ENCODE results near the gene PHOX2B. TPM values are rescaled to one million over a fixed set of nuclear protein-coding genes. Genes with fewer than 3 reads are reported as not detected.

The PHOX2B gene
- total RNA-seq, 1 experiment from 2014 or later = not detected

GRCh38 chr4:41747230-41748055, 1.1 kb downstream of the PHOX2B start:
- ChIA-PET POLR2A (no interaction called here), RAD21 (ENCODE audit: low non-redundant PET in 1 of 2, low total read pairs in 2 of 2, uncharacterized antibody in 2 of 2, unreplicated experiment in 2 of 2) (no interaction called here), CTCF (interaction anchor here (1.2 kb wide), 1 partner anchor 489 kb away, joined by 3 read pairs; no protein-coding TSS in a partner anchor)
- Histone ChIP-seq H3K9me3 (ENCODE audit: control insufficient read depth in 1 of 2, insufficient read depth in 1 of 2, low read depth in 1 of 2, low read length in 2 of 2) (no peaks in the 10 kb centered on the region), H3K4me2 (ENCODE audit: low read length) (no peak overlapping the region), H3K27me3 (ENCODE audit: insufficient read depth, low read length) (peaks cover 17% of the 10 kb centered on the region), H3K9me2 (ENCODE audit: insufficient read depth) (no peaks in the 10 kb centered on the region), H2AFZ (ENCODE audit: low read depth, low read length, poor library complexity, severe bottlenecking) (no peak overlapping the region), H3K9ac (ENCODE audit: low read length) (no peak overlapping the region), H3K79me2 (ENCODE audit: insufficient read depth, low read length) (no peaks in the 10 kb centered on the region), H3K4me3 (replicated peaks in 1 of 2; ENCODE audit: low read depth in 1 of 2, low read length in 2 of 2) (no peak overlapping the region), H3K36me3 (ENCODE audit: control insufficient read depth in 1 of 2, insufficient read depth in 2 of 2, low read length in 2 of 2) (no peaks in the 10 kb centered on the region), H3K27ac (ENCODE audit: low read depth, low read length) (no peak overlapping the region), H4K20me1 (ENCODE audit: insufficient read depth) (no peaks in the 10 kb centered on the region), H3K4me1 (ENCODE audit: control insufficient read depth in 1 of 2, insufficient read depth in 2 of 2, low read length in 2 of 2) (no peaks in the 10 kb centered on the region)
- no TSS peak for BruUV-seq (replicated peaks)
- DNase-seq (ENCODE audit: low read depth, low spot score) = no peak
- ATAC-seq = no peak
- TF ChIP-seq, protein P1, sequence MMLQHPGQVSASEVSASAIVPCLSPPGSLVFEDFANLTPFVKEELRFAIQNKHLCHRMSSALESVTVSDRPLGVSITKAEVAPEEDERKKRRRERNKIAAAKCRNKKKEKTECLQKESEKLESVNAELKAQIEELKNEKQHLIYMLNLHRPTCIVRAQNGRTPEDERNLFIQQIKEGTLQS (IDR thresholded peaks at IDR 0.05) = no peak
- TF ChIP-seq ZFX (IDR thresholded peaks at IDR 0.05) (no peak), CEBPB (IDR thresholded peaks at IDR 0.05; ENCODE audit: low read depth) (no peak), FOSL1 (IDR thresholded peaks at IDR 0.05; ENCODE audit: low read depth) (no peak), YY1 (IDR thresholded peaks at IDR 0.05; ENCODE audit: extremely low read depth, insufficient replicate concordance, low read depth, low read length) (no peak), MAX (IDR thresholded peaks at IDR 0.05) (no peak), ELF1 (IDR thresholded peaks at IDR 0.05; ENCODE audit: borderline replicate concordance, low read depth) (no peak), CBX3 (IDR thresholded peaks at IDR 0.05; ENCODE audit: low read depth) (no peak), ZNF274 (IDR thresholded peaks at IDR 0.05; ENCODE audit: low read depth, low read length) (no peak), SRF (IDR thresholded peaks at IDR 0.05; ENCODE audit: low read depth) (no peak), JUND (IDR thresholded peaks at IDR 0.05) (no peak), SP1 (IDR thresholded peaks at IDR 0.05; ENCODE audit: low read depth) (no peak), EZH2 (IDR thresholded peaks at IDR 0.05) (no peak), EGR1 (IDR thresholded peaks at IDR 0.05; ENCODE audit: low read depth) (no peak)
- TF ChIP-seq, protein P2, sequence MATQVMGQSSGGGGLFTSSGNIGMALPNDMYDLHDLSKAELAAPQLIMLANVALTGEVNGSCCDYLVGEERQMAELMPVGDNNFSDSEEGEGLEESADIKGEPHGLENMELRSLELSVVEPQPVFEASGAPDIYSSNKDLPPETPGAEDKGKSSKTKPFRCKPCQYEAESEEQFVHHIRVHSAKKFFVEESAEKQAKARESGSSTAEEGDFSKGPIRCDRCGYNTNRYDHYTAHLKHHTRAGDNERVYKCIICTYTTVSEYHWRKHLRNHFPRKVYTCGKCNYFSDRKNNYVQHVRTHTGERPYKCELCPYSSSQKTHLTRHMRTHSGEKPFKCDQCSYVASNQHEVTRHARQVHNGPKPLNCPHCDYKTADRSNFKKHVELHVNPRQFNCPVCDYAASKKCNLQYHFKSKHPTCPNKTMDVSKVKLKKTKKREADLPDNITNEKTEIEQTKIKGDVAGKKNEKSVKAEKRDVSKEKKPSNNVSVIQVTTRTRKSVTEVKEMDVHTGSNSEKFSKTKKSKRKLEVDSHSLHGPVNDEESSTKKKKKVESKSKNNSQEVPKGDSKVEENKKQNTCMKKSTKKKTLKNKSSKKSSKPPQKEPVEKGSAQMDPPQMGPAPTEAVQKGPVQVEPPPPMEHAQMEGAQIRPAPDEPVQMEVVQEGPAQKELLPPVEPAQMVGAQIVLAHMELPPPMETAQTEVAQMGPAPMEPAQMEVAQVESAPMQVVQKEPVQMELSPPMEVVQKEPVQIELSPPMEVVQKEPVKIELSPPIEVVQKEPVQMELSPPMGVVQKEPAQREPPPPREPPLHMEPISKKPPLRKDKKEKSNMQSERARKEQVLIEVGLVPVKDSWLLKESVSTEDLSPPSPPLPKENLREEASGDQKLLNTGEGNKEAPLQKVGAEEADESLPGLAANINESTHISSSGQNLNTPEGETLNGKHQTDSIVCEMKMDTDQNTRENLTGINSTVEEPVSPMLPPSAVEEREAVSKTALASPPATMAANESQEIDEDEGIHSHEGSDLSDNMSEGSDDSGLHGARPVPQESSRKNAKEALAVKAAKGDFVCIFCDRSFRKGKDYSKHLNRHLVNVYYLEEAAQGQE (IDR thresholded peaks at IDR 0.05; ENCODE audit: low read depth) = no peak
- TF ChIP-seq, protein P3, sequence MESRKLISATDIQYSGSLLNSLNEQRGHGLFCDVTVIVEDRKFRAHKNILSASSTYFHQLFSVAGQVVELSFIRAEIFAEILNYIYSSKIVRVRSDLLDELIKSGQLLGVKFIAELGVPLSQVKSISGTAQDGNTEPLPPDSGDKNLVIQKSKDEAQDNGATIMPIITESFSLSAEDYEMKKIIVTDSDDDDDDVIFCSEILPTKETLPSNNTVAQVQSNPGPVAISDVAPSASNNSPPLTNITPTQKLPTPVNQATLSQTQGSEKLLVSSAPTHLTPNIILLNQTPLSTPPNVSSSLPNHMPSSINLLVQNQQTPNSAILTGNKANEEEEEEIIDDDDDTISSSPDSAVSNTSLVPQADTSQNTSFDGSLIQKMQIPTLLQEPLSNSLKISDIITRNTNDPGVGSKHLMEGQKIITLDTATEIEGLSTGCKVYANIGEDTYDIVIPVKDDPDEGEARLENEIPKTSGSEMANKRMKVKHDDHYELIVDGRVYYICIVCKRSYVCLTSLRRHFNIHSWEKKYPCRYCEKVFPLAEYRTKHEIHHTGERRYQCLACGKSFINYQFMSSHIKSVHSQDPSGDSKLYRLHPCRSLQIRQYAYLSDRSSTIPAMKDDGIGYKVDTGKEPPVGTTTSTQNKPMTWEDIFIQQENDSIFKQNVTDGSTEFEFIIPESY (IDR thresholded peaks at IDR 0.05; ENCODE audit: extremely low read depth, insufficient replicate concordance, low read length) = no peak
- intact Hi-C loops (cut with micrococcal nuclease) = no loop called here

Measured in HCT116 (cell line).